Thyroid gland (tissue), 4 donors: ENCODE data around the gene NEK7.

Experiments used
- POLR2A ChIP-seq, 2 donors: fragments of 450-650 bp; IDR thresholded peaks; one replicate each; pipeline ENCODE4 v1.6.1; 2017; ENCODE audit warnings: antibody characterized with exemption in 2 of 2, mild to moderate bottlenecking in 2 of 2, moderate library complexity in 1 of 2
- TF ChIP-seq, protein P1 (sequence below), 6 experiments: fragments of 200-600 bp in 3 of 6; fragments of 450-650 bp in 3 of 6; sonication (generic) in 3 of 6; IDR thresholded peaks; one replicate each; pipeline ENCODE4 v1.5.1; 2016 to 2019; ENCODE audit warnings: antibody characterized with exemption in 6 of 6, mild to moderate bottlenecking in 2 of 6, inconsistent platforms in 1 of 6, moderate library complexity in 1 of 6

- TF ChIP-seq, protein P1, sequence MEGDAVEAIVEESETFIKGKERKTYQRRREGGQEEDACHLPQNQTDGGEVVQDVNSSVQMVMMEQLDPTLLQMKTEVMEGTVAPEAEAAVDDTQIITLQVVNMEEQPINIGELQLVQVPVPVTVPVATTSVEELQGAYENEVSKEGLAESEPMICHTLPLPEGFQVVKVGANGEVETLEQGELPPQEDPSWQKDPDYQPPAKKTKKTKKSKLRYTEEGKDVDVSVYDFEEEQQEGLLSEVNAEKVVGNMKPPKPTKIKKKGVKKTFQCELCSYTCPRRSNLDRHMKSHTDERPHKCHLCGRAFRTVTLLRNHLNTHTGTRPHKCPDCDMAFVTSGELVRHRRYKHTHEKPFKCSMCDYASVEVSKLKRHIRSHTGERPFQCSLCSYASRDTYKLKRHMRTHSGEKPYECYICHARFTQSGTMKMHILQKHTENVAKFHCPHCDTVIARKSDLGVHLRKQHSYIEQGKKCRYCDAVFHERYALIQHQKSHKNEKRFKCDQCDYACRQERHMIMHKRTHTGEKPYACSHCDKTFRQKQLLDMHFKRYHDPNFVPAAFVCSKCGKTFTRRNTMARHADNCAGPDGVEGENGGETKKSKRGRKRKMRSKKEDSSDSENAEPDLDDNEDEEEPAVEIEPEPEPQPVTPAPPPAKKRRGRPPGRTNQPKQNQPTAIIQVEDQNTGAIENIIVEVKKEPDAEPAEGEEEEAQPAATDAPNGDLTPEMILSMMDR (IDR thresholded peaks at IDR 0.05) = no peak
- TF ChIP-seq POLR2A (IDR thresholded peaks at IDR 0.05) = no peak
These were observed 88.6 kb downstream of the NEK7 start for GRCh38 chr1:198245379-198245778.
